ENCODE results near the gene SPON2.

Gene SPON2

DNA sequence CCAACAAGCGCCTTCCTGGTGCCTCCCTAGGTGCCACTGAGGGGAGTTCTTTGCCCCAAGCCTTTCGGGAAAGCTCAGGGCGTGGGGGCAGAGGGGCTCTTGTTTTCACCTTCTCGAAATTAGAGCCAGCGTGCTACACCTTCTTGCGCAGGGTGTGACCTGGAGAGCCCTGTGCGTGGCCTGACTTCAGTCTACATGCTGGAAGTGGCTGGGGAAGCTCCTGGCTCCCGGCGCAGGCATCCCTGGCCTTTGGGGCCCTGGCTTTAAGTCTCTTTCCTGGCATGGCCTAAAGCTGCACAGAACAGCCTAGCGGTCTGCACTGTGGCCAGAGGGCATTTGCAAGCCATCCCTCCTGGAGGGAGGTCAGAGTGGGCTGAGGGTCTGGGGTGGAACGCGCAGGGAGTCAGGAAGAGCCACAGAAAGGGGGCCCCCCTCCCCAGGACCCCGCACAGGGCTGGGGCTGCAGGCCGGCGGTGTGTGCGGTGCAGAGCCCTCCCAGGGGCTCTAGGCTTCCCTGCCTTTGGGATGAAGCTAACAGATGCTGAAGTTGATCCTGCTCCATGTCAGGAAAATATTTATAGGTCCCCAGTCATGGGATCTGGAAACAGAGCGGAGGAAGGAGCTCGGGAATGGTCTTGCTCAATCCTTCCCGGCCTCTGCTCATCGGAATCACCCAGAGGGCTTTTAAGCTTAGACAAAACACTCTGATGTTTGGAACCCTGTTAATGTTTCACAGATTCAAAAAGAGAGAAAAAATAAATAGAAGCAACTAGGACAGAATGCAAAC lies 781 bp upstream of the SPON2 start:
- no peak for DNase-seq (ENCODE audit: low spot score)

DNA sequence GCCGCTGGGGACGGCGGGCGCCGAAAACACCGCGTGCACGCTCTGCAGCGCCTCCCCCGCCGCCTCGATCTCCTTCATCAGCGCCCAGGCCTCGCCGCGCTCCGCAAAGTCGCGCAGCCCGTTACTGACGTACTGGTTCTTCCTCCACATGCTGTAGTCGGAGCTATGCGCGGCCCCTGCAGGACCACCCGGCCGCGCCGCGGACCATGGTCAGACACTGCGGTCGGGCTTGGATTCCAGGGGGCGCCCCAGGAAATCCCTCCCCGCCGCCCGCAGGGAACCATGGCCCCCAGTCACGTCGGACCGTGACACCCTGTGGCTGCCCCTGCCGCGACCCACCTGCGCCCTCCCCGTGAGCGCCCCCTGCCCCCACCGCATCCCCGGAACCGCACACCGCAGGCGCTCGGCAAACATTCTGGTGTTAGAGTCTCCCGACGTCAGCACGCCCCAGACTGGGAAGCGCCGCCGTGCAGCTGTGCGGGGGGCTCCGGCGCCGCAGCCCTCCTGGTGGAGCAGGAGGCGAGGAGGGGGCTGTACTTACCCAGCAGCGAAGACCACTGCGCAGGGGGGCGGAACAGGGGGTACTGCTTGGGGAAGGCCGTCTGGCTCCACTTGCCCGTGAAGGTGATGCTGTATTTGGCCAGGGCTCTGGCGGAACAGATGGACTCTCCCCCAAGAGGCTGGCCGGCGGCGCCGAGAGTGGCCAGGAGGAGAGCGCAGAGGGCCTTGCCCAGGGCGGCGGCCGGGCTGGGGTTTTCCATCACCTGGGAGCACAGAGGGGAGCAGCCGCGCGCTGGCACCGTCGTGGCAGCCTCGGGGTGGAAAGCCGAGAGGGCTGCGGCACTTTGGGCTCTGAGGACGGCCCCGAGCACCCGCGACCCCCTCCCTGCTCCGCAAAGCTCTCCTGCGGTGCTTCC lies 814 bp downstream of the SPON2 start:
- DNase-seq (ENCODE audit: low spot score) = peak; percentile 36

GRCh38 chr4:1170976-1171310 lies 1.4 kb downstream of the SPON2 start:
- no peak for DNase-seq (ENCODE audit: low spot score)

GRCh38 chr4:1170156-1170975 lies 2.0 kb downstream of the SPON2 start:
- DNase-seq (ENCODE audit: low spot score) = no peak

GRCh38 chr4:1169691-1170096 lies 2.7 kb downstream of the SPON2 start:
- no peak for DNase-seq (ENCODE audit: low spot score)

- DNase-seq (ENCODE audit: low spot score) = no peak
Observed at GRCh38 chr4:1169171-1169671, 3.2 kb downstream of the SPON2 start.

DNA sequence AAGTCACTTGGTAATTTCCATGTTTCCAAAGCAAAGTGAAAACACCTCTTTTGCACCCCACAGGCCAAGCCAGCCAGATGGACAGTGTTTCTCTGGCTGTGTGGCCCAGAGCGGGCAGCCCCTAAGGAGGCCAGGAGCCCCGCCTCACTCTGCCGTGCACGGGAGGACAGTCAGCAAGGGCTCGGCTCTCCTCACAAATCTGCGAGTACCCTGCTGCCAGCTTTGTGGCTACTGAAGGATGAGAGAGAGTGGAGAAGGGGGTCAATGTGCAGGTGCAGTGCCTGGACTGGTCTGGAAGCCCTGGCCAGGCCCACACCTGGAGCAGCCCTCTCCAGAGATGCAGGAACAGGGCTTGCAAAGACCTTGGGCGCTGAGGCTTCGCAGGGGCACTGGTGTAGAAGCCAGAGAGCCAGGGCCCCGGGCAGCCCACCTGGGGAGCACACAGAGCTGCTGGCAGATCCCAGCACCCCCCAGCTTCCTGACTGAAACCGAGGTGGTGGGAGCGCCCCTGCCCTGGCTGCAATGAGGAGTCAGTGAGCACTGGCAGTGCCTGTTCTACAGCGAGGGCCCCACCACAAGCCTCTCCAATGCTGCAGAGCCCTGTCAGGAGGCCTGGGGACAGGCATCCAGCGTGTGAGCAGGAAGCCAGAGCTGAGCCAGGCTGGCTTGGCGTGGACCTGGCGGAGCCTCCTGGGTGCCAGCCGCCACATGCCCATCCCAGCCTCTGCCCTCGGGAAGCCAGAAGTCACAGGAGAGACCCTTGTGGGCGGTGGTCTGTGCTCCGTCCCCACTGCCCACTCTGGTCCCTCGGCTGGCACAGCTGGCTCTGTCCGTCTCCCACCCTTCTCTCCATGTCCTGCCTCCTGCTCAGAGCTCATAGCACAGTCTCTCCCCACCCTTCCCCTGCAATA lies 3.9 kb downstream of the SPON2 start:
- DNase-seq (ENCODE audit: low spot score) = no peak

- peak; percentile 83 for DNase-seq (ENCODE audit: low spot score)
Observed at GRCh38 chr4:1167244-1167949, 5.0 kb downstream of the SPON2 start.

DNA sequence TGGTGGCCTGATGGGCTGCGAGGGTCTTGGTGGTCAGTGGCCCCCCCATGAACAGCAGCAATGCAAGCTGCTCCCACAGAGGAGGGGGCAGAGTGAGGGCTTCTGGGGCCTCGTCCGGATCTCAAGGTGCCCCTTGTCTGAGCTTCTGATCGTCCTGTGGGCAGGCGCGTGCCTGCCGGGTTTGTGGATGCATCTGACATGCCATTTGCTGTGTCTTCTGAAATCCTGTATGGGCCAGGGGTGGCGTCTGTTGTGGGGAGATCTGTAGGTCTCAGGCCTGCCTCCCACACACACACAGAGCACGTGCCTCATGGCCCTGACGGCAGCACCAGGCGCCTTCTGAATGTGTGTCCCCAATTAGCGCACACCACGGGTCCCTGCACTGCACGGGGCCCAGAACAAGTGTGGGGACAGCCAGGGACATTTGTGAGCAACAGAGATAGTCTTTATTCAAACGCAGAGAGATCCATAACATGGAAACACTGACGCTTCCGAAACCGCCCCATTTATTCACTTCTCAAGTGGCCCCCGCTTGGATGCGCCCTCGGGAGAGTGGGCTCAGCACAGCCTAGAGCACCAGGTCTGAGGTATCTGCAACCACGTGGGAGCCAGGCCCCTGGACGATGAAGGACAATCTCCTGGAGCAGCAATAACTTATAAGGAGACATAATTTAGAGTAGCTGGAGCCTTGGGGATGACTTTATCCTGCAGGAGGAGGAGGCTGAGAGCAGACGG lies 5.7 kb downstream of the SPON2 start:
- DNase-seq (ENCODE audit: low spot score) = no peak

- DNase-seq (ENCODE audit: low spot score) = no peak
Observed at GRCh38 chr4:1164956-1165545, 7.3 kb downstream of the SPON2 start.

GRCh38 chr4:1164444-1164843 lies 7.9 kb downstream of the SPON2 start:
- DNase-seq (ENCODE audit: low spot score) = no peak

DNA sequence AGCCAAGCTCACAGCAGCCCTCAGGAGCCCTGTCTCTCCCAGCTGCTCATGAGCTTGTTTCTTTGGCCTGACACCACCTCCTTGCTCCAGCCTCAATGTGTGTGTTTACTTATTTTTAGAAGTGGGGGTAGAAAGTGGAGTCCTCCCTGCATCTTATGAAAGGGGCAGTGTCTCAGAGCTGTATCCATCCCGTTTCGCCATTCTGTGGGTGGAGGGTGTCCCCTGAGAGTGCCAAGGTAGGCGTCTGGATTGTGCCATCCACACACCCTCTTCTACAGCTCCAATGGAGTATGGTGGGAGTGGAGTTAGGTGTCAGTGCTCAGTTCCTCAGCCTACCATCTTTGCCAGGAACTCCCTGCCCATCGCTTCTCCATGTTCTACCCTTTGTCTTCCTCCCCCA lies 8.3 kb downstream of the SPON2 start:
- DNase-seq (ENCODE audit: low spot score) = no peak

DNA sequence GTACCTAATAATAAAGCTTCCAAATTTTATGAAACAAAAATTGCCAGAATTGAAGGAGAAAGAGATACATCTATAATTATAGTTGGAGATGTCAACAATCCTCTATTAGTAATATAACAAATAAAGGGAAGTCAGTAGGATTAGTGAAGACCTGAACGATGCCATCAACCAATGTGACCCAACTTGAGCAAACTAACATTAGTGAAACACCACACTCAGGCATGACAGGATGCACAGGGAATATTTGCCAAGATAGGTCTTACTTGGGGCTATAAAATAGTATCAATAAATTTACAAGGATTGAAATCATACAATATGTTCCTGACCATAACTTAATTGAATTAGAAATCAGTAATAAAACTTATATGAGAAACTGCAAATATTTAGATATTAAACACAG lies 12.0 kb downstream of the SPON2 start:
- DNase-seq (ENCODE audit: low spot score) = no peak

GRCh38 chr4:1156069-1156468 lies 16.3 kb downstream of the SPON2 start:
- no peak for DNase-seq (ENCODE audit: low spot score)

- no peak for DNase-seq (ENCODE audit: low spot score)
Observed at GRCh38 chr4:1155314-1155713, 17.1 kb downstream of the SPON2 start.

DNA sequence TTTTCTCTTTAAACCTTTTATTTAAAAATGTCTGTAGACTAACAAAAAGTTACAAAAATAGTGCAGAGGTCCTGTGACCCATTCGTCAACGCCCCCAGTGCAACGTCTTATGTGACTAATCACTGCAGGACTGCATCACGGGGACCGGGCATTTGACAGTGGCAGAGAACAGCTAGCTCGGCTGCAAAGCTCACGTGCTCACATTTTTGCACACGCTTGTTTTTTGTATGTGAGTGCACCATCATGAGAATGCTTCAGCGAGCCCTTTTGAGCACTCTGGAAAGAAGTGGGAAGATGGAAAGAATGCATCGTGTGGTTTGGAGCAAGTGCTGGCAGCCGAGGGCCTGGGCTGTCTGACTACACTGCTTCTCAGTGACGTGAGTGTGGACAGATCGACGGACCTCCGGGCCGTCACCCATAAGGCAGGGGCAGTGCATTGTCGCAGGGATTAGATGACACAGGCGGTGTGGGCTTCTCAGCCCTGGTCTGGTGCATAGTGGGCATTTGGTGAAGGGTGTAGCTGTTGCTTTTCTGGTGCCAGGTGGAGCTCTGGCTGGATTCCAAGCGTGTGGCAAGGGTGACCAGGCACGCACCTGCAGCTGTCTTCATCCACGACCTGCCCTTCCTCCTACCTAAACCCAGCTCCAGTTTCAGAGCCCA lies 17.7 kb downstream of the SPON2 start:
- DNase-seq (ENCODE audit: low spot score) = no peak

- DNase-seq (ENCODE audit: low spot score) = no peak
Observed at GRCh38 chr4:1154126-1154522, 18.3 kb downstream of the SPON2 start.

- no peak for DNase-seq (ENCODE audit: low spot score)
Observed at GRCh38 chr4:1153567-1154090, 18.8 kb downstream of the SPON2 start.

DNA sequence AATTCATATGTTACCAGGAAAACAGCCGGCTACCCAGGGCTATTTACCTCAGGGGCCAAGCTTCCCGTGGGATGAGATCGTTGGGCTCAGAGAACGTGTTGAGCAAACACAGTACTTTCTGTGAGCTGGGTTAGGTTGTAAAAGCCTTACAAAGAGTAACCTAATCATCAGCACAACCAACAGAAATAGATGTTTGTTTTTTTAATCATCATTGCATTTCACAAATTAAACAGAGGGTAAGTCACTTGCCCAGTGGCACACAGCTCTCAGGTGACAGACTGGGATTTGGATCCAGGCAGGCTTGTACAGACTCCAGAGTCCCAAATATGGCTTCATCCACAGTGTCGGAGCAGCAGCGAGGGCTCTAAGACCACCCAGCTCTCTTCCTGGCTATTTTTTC lies 20.1 kb downstream of the SPON2 start:
- no peak for DNase-seq (ENCODE audit: low spot score)

Data from CD4-positive, alpha-beta T cell treated with Interleukin-6 at 100 ng/mL for 8 hours (primary cell).